HEK293 (cell line): ENCODE results near the gene KIFC1.

Source experiments
- BCL11A ChIP-seq: fragments of 450-650 bp; formaldehyde crosslinking; IDR thresholded peaks from 2 replicates; pipeline ENCODE4 v1.5.1; 2016; ENCODE audit warnings: low read depth, missing biosample characterization, missing genetic modification characterization
- EGR2 ChIP-seq: fragments of 450-650 bp; formaldehyde crosslinking; IDR thresholded peaks from 2 replicates; pipeline ENCODE4 v1.5.1; 2016; ENCODE audit warnings: low read depth, missing biosample characterization, missing genetic modification characterization
- GLI4 ChIP-seq: fragments of 450-650 bp; formaldehyde crosslinking; IDR thresholded peaks from 2 replicates; pipeline ENCODE4 v1.5.1; 2016; ENCODE audit warnings: missing biosample characterization, missing genetic modification characterization
- HOXA7 ChIP-seq: sonication (generic); formaldehyde crosslinking; IDR thresholded peaks from 2 replicates; pipeline ENCODE4 v1.8.1; 2022; ENCODE audit warnings: missing genetic modification reagents, borderline replicate concordance
- HOXD13 ChIP-seq: sonication (generic); formaldehyde crosslinking; IDR thresholded peaks from 2 replicates; pipeline ENCODE4 v1.8.0; 2022; ENCODE audit warnings: missing genetic modification reagents, borderline replicate concordance
- KLF16 ChIP-seq: fragments of 450-650 bp; formaldehyde crosslinking; IDR thresholded peaks from 2 replicates; pipeline ENCODE4 v1.5.1; 2017; ENCODE audit warnings: missing biosample characterization, missing genetic modification characterization
- KLF8 ChIP-seq: fragments of 450-650 bp; formaldehyde crosslinking; IDR thresholded peaks from 2 replicates; pipeline ENCODE4 v1.5.1; 2016; ENCODE audit warnings: missing biosample characterization, missing genetic modification characterization
- PATZ1 ChIP-seq: fragments of 450-650 bp; formaldehyde crosslinking; IDR thresholded peaks from 2 replicates; pipeline ENCODE4 v1.5.1; 2016; ENCODE audit warnings: missing biosample characterization, missing genetic modification characterization
- PRDM10 ChIP-seq: fragments of 450-650 bp; formaldehyde crosslinking; IDR thresholded peaks from 2 replicates; pipeline ENCODE4 v1.5.1; 2016; ENCODE audit warnings: missing biosample characterization, missing genetic modification characterization
- SP2 ChIP-seq: fragments of 450-650 bp; formaldehyde crosslinking; IDR thresholded peaks from 2 replicates; pipeline ENCODE4 v1.5.1; 2016; ENCODE audit warnings: missing biosample characterization, missing genetic modification characterization
- SP3 ChIP-seq: fragments of 450-650 bp; formaldehyde crosslinking; IDR thresholded peaks from 2 replicates; pipeline ENCODE4 v1.5.1; 2016; ENCODE audit warnings: missing biosample characterization, missing genetic modification characterization
- YY2 ChIP-seq: fragments of 450-650 bp; formaldehyde crosslinking; IDR thresholded peaks from 2 replicates; pipeline ENCODE4 v1.5.1; 2016; ENCODE audit warnings: missing biosample characterization, missing genetic modification characterization
- ZBTB1 ChIP-seq: fragments of 450-650 bp; formaldehyde crosslinking; IDR thresholded peaks from 2 replicates; pipeline ENCODE4 v1.5.1; 2016; ENCODE audit warnings: missing biosample characterization, missing genetic modification characterization
- ZBTB11 ChIP-seq: fragments of 450-650 bp; formaldehyde crosslinking; conservative IDR thresholded peaks from 2 replicates; pipeline ENCODE4 v1.5.1; 2016; ENCODE audit warnings: low read depth, missing biosample characterization, missing genetic modification characterization
- ZFP41 ChIP-seq: fragments of 450-650 bp; formaldehyde crosslinking; IDR thresholded peaks from 2 replicates; pipeline ENCODE4 v1.5.1; 2016; ENCODE audit warnings: missing biosample characterization, missing genetic modification characterization, borderline replicate concordance
- ZIC2 ChIP-seq: fragments of 450-650 bp; formaldehyde crosslinking; IDR thresholded peaks from 2 replicates; pipeline ENCODE4 v1.5.1; 2016; ENCODE audit warnings: missing biosample characterization, missing genetic modification characterization
- ZNF223 ChIP-seq: fragments of 450-650 bp; formaldehyde crosslinking; IDR thresholded peaks from 2 replicates; pipeline ENCODE4 v1.5.1; 2016; ENCODE audit warnings: missing biosample characterization, missing genetic modification characterization
- ZNF26 ChIP-seq: fragments of 450-650 bp; formaldehyde crosslinking; IDR thresholded peaks from 2 replicates; pipeline ENCODE4 v1.5.1; 2016; ENCODE audit warnings: missing biosample characterization, missing genetic modification characterization
- ZNF311 ChIP-seq: fragments of 450-650 bp; formaldehyde crosslinking; IDR thresholded peaks from 2 replicates; pipeline ENCODE4 v1.5.1; 2017; ENCODE audit warnings: missing biosample characterization, missing genetic modification characterization, borderline replicate concordance
- ZNF341 ChIP-seq: fragments of 450-650 bp; formaldehyde crosslinking; IDR thresholded peaks from 2 replicates; pipeline ENCODE4; 2016; ENCODE audit warnings: low read depth, missing biosample characterization, missing genetic modification characterization
- ZNF366 ChIP-seq: fragments of 450-650 bp; formaldehyde crosslinking; conservative IDR thresholded peaks from 2 replicates; pipeline ENCODE4 v1.5.1; 2016; ENCODE audit warnings: missing biosample characterization, missing genetic modification characterization
- ZNF37A ChIP-seq: fragments of 450-650 bp; IDR thresholded peaks from 2 replicates; pipeline ENCODE4 v1.5.1; 2018; ENCODE audit warnings: missing biosample characterization, missing genetic modification characterization
- ZNF394 ChIP-seq: fragments of 450-650 bp; formaldehyde crosslinking; IDR thresholded peaks from 2 replicates; pipeline ENCODE4 v1.5.1; 2016; ENCODE audit warnings: missing biosample characterization, missing genetic modification characterization, mild to moderate bottlenecking, moderate library complexity, borderline replicate concordance
- ZNF530 ChIP-seq: fragments of 450-650 bp; formaldehyde crosslinking; IDR thresholded peaks from 2 replicates; pipeline ENCODE4 v1.5.1; 2016; ENCODE audit warnings: low read depth, missing biosample characterization, missing genetic modification characterization
- ZNF585B ChIP-seq: fragments of 450-650 bp; formaldehyde crosslinking; IDR thresholded peaks from 2 replicates; pipeline ENCODE4 v1.5.1; 2016; ENCODE audit warnings: missing biosample characterization, missing genetic modification characterization
- ZNF629 ChIP-seq: fragments of 450-650 bp; formaldehyde crosslinking; IDR thresholded peaks from 2 replicates; pipeline ENCODE4 v1.5.1; 2017; ENCODE audit warnings: missing biosample characterization, missing genetic modification characterization
- ZNF670 ChIP-seq: fragments of 450-650 bp; formaldehyde crosslinking; IDR thresholded peaks from 2 replicates; pipeline ENCODE4 v1.5.1; 2016; ENCODE audit warnings: missing biosample characterization, missing genetic modification characterization, low read depth
- ZNF677 ChIP-seq: fragments of 450-650 bp; IDR thresholded peaks from 2 replicates; pipeline ENCODE4 v1.5.0; 2018; ENCODE audit warnings: missing biosample characterization, mild to moderate bottlenecking, missing genetic modification characterization, moderate library complexity
- ZNF792 ChIP-seq: fragments of 450-650 bp; formaldehyde crosslinking; IDR thresholded peaks from 2 replicates; pipeline ENCODE4 v1.5.1; 2016; ENCODE audit warnings: missing biosample characterization, missing genetic modification characterization
- ZSCAN16 ChIP-seq: fragments of 450-650 bp; formaldehyde crosslinking; IDR thresholded peaks from 2 replicates; pipeline ENCODE4 v1.5.1; 2016; ENCODE audit warnings: missing biosample characterization, missing genetic modification characterization
- ZSCAN30 ChIP-seq: fragments of 450-650 bp; IDR thresholded peaks from 2 replicates; pipeline ENCODE4 v1.5.1; 2018; ENCODE audit warnings: missing biosample characterization, mild to moderate bottlenecking, missing genetic modification characterization, moderate library complexity

KIFC1 gene

GRCh38 chr6:33428224-33428965 lies 36.8 kb downstream of the KIFC1 start (continued):
- TF ChIP-seq KLF16 (no peak), ZNF677 (no peak), ZNF37A (tag by site-specific recombination) (no peak), ZNF792 (no peak), ZNF670 (tag by site-specific recombination) (no peak), ZFP41 (tag by site-specific recombination) (no peak), ZIC2 (tag by site-specific recombination) (no peak; the same call in 1 of the 2 replicates), SP3 (tag by site-specific recombination) (no peak), ZNF530 (tag by site-specific recombination) (no peak), ZNF585B (tag by site-specific recombination) (no peak), ZNF223 (tag by site-specific recombination) (no peak), ZNF341 (peak; percentile 36; the same call in 1 of the 2 replicates), SP2 (tag by site-specific recombination) (no peak), YY2 (tag by site-specific recombination) (peak; percentile 15; the same call in 1 of the 2 replicates), GLI4 (tag by site-specific recombination) (no peak), ZBTB11 (tag by site-specific recombination) (peak; percentile 69; the same call in 1 of the 2 replicates), PRDM10 (tag by site-specific recombination) (no peak), HOXD13 (CRISPR knock-in tag) (no peak), EGR2 (peak; percentile 74), HOXA7 (no peak), ZNF311 (tag by site-specific recombination) (no peak), ZSCAN30 (no peak), ZNF629 (no peak), ZNF26 (tag by site-specific recombination) (no peak), ZNF394 (tag by site-specific recombination) (no peak), PATZ1 (tag by site-specific recombination) (peak; percentile 16), ZNF366 (tag by site-specific recombination) (no peak), ZSCAN16 (tag by site-specific recombination) (no peak), KLF8 (tag by site-specific recombination) (no peak), ZBTB1 (tag by site-specific recombination) (no peak), BCL11A (no peak)
